ENCODE data around the gene NPDC1.

DNA sequence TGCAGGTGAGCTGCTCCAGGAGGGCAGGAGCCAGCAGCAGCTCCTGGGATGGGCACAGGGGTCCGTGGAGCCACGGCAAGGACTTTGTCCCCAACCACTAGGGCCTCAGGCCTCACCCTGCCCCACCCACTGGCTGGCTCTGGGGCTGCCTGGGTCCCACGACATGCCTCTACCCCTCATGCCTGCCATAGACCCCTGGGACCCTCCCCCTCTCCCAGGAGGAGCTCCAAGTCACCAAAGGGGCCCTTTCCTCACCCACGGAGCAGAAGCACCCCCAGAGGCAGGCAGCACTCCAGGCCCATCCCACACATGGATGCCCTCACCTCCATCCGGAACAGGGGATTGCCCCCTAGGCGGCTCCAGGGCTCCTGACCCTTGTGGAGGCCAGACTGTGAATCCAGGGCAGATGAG, 24.4 kb downstream of the NPDC1 start:
- TF ChIP-seq, protein P1, sequence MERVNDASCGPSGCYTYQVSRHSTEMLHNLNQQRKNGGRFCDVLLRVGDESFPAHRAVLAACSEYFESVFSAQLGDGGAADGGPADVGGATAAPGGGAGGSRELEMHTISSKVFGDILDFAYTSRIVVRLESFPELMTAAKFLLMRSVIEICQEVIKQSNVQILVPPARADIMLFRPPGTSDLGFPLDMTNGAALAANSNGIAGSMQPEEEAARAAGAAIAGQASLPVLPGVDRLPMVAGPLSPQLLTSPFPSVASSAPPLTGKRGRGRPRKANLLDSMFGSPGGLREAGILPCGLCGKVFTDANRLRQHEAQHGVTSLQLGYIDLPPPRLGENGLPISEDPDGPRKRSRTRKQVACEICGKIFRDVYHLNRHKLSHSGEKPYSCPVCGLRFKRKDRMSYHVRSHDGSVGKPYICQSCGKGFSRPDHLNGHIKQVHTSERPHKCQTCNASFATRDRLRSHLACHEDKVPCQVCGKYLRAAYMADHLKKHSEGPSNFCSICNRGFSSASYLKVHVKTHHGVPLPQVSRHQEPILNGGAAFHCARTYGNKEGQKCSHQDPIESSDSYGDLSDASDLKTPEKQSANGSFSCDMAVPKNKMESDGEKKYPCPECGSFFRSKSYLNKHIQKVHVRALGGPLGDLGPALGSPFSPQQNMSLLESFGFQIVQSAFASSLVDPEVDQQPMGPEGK (CRISPR knock-in tag; IDR thresholded peaks at IDR 0.05; ENCODE audit: borderline replicate concordance), result no peak
- TF ChIP-seq ZC3H10 (CRISPR knock-in tag; IDR thresholded peaks at IDR 0.05) (no peak), ZFP30 (CRISPR knock-in tag; IDR thresholded peaks at IDR 0.05) (no peak), TCF4 (CRISPR knock-in tag; IDR thresholded peaks at IDR 0.05; ENCODE audit: borderline replicate concordance) (no peak), ISL1 (CRISPR knock-in tag; IDR thresholded peaks at IDR 0.05) (no peak), RARB (CRISPR knock-in tag; IDR thresholded peaks at IDR 0.05) (no peak), ARNTL (CRISPR knock-in tag; IDR thresholded peaks at IDR 0.05; ENCODE audit: borderline replicate concordance, low read depth) (no peak)

Data from SK-N-SH treated with all-trans-retinoic acid at 6 μM for 48 hours (cell line).